Stimulated activated CD4-positive, alpha-beta T cell treated with anti-CD3 and anti-CD28 coated beads, TNF-alpha, amount 100 ng/mL, for 48 hours (primary cell): Measurements from ENCODE around the gene DNAH17.

Source experiments
- DNase-seq, 3 donors: peaks; one replicate each; pipeline ENCODE4 v3.0.0-alpha.2; 2020; ENCODE audit warnings: low read depth in 3 of 3

Gene DNAH17

DNA sequence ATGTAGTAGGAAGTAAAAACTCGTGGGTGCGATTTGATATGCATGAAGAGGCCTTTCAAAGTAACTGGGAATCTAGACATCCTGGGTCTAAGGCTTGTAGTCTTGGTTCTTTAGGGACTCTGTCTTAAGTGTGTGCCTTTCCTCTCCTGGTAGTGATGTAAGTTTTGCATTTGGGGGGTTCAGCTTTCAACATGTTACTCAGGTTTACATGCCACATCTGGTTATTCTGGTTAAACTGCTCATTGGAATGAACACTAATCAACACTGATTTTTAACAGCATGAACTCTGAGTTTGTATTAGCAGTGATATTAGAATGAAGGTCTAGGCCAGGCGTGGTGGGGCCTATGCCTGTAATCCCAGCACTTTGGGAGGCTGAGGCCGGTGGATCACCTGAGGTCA is 183.6 kb downstream of the DNAH17 start:
- no peak for DNase-seq

DNA sequence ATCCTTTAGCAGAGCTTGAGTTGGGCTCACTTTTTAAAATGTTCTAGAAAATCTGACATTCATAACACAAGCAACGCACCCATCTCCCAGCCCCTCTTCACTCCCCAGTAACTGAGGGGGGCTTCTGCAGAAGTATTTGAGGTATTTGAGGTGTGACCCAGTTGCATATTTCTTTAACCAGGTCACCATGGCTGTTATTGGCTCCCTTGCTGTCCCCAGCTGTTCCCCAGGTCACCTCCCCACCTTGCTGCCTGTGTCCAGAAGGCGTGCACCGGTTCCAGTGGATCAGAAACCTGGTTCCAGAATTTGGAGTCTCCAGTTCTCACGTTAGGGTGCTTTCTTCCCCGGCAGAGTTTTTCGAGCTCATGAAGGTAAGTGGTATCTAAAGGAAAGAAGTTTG is 184.9 kb downstream of the DNAH17 start:
- DNase-seq = no peak

DNA sequence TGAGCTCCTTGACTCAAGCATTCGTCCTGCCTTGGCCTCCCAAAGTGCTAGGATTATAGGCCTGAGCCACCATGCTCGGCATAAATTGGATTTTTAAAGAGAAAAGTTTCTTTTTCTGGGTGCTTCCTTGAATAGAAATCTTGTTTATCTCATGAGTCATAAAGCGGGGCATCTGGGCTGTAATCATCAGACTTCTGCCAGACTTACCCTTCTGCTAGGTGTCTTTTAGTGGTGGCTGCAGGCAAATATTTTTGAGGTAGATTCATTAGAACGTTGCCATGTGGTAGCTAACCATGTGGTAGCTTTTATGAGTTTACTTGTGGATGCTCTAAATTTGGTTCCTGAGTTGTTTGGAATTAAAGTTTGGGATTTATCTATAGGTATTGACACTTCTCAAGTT is 185.4 kb downstream of the DNAH17 start:
- DNase-seq = no peak

DNA sequence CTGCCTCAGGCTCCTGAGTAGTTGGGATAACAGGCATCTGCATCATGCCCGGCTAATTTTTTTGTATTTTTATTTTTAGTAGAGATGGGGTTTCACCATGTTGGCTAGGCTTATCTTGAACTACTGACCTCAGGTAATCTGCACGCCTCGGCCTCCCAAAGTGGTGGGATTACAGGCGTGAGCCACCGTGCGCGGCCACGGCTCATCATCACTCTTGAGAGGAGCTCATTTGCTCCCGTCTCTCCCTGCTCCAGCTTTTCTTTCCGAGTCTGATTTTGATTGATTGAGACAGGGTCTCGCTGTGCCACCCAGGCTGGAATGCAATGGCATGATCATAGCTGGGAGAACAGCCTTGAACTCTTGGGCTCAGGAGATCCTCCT is 186.2 kb downstream of the DNAH17 start:
- DNase-seq = no peak

DNA sequence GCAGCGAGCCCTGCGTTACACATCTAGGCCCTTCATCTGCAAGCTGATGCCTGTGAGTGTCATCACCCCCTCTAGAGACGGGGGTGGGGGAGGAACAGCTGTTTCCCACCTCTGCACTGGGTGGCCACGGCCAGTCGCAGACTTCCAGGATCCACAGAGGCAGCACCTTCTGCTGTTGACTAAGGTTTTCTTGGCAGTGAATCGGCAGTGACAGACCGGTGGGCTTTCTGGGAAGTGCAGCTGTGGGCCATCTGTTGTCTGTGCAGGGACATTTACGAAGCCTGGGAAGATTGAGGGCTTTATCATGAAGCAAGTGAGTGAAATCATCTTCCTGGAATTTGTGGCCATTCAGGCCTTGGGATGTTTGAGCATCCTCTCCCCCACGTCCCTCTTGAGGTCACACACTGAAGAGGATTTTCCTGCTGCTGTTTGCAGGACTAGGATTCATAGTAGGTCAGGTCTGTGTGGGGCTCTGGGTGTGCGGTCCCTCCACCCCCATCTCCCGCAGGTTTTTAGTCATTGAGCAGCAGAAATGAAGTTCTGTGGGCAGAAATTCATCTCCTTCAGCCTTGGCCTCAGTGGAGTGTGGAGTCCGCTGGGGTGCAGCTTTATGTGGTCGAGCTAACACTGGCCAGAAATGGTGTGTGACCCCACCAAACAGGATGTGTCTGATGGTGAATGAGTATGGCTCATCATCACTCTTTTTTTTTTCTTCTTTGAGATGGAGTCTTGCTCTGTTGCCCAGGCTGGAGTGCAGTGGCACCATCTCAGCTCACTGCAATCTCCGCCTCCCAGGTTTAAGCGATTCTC is 186.8 kb downstream of the DNAH17 start:
- DNase-seq = no peak

DNA sequence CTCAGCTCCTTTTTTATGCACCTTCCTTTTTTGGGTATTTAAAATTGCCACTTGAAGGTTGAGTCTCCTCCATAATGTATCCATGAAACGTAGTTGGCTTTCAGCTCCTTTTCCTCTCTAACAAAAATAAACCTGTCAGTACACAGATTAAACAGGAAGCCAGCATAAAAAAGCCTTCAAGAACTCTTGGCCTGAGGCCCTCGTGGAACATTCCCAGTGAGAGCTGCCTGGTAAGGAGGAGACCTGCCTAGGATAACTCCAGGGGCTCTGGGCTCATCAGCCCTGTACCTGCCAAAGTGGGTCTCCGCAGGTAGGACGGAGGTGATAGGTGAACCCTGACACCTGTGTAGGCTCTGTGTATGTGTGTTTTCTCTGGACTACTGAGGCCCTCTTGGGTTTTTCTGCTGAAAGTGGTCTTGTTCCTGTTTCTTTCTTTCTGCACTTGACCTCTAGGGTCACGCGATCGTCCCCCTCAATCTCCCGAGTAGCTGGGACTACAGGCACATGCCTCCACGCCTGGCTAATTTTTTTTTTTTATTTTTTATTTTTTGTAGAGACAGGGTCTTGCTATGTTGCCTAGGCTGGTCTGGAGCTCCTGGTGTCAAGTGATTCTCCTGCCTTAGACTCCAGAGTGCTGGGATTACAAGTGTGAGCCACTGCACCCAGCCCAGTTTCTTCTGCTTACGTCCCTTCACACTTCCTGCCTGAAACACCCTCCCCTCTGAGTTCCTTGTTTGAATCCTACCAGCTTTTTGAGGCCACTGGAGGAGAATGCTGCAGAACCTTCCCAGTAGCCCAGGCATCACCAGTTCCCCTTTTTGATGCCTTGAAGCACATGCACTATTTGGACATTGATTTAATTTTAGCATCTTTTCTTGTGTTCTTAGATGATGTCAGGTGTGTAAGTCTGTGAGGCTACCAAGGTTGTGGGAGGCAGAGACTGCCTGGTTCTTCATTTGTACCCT is 188.9 kb downstream of the DNAH17 start:
- no peak for DNase-seq

DNA sequence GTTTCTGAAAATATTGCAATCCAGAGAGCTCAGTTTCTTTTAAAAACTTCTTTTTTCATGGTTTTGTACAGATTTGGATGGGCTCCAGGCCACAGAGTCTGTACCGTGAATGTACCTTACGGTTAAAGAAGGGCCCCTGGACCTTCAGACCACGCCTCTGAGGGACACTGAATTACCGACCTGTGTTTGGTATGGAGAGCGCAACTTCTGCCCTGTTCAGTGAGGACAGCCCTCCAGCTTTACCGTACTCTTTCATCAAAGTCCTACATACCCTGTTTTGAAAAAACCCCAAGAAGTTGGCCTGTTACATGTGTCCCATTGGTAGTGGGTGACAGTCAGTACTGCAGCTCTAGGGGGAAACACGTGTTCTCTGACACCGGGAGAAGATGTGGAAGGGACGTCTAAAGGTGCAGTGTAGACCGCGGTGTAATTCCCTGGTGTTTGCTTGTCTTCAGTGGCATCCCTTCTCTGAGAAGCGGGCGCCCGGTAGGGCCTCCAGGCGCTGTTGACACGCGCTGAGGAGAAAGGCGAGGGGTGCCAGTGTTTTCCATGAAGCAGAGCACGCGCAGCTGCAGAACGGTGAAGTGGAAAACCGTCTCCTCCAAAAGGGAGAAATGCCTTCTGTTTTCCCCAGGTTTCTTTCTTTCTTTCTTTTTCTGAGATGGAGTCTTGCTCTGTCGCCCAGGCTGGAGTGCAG is 192.6 kb downstream of the DNAH17 start:
- DNase-seq = no peak

DNA sequence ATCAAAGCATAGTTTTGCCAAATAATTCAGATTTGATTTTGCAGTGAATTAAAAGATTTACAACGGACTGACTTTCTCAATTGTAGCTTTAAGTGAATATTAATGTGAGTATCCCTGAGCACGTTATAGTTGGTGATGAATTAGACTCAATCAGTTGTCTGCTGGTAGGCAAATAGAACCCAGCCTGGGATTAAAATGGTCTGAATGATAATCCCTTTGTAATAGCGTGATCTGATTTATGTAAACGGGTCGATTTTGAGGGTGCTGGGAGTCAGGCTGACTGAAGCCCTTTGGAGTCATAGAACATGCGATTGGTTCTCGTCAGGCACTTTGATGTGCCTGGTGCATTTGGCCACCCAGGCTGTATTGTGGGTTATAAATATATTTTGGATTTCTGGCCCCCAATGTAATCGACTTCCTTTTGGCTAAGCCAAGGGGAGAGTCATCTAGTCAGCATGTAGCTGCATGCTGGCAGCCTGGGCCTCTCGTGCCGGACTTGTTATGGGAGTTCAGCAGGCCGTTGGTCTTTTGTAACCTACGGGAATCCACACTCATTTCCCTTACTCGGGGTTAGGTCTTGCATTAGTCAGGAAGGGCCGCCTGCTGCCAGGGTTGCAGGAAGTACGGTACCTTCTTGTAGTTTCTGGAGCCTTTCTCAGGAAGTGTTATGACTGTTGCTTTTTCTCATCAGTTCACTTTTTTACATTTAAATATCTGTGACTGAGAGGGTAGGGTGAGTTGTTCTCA is 193.3 kb downstream of the DNAH17 start:
- DNase-seq = peak; percentile 53 to 74 (median 67)

DNA sequence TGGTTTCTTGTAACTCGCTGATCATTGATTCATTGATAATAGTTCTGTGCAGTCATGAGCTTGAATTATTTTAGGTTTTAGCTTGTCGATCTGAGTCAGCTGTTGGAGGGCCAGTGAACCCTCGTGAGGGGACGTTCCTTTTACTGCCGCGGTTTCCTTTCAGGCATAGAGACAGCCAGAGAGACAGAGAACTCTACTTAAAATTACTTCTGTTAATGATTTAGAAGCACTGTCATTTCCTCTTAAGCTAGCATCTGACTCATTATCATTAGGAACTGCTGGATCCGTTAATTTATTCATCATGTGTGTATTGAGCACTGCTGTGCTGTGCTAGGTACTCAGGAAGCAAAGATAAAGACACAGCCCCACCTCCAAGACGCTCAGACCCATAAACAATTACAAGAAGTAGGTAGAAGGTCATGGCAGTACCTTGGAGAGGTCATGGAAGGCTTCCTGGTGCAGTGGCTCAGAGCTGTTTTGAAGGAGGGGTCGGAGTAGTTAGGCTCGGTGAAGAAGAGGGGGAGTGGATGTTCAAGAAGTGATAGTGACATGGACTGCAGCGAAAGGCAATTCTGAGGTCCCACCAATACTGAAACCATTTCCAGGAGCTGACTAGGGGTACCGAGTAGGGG is 195.5 kb downstream of the DNAH17 start:
- no peak for DNase-seq

DNA sequence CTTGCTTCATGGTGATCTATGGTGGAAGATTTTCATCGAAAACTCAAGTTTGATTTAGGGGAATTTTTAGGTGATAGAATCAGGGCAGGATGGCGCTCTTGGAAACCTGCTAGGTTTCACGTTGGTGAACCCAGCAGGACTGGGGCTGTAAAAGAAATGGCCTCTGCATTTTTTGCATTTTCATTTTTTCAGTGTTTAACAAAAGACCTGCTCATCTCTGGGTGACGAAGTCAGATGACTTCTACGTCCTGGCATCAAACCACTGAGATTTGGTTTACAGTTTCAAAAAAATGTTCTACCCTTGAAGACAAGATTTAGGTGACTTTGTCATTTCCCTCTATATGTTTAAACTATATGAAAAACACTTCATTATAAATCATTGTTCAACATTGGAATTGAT is 196.8 kb downstream of the DNAH17 start:
- no peak for DNase-seq

DNA sequence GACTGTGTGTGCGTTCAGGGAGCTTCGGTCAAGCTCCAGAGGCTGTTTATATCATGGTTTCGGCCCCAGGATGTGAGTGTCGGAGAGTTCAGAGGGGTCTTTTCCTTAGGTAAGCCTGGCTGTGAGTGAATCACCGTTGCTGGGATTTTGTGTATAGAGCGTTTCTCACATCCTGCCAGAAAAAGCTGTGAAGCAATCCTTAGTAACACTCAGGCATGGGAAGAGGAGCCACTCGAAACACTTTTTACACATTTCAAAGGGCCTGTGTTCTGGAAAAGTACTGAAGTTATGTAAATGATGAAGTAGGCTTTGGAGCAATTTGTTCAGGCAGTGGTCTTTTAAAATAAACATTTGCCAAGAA is 198.1 kb downstream of the DNAH17 start:
- DNase-seq = no peak

DNA sequence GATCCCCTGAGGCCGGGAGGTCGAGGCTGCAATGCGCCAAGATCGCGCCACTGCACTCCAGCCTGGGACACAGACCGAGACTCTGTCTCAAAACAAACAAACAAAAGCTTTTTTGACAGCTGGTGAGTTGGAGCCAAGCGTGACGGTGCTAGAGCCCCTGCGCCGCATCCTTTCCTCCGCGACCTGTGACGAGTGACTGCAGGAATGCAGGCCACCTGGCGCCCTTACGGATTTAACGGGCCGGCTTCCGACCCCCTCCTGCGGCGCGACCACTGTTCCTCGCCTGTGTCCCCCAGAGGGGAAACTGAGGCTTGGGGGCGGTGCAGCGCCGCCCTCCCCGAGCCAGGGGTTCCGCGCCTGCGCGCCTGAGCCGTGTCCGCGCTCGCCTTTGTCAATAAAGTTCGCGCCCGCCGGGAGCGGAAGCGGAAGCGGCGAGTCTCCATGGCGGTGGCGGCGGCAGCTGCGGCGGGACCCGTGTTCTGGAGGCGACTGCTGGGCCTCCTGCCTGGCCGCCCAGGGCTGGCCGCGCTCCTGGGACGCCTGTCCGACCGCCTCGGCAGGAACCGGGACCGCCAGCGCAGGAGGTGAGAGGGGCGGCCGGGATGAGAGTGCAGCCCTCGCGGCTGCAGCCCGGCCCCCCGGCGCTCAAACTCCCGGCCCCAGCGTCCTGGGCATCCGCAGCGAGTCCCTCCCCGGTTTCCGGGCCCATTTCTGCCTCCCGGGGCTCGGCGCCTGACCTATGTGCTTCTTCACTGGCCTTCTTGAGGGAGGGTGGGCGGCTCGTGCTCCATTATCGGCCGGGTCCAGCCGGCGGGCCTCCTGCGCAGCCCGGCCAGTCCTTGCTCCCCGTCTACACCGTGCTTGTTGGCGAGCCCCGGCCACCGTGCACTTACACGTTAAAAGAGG is 198.7 kb downstream of the DNAH17 start, which contains the start of gene PGS1:
TSS of gene PGS1 (plus strand) at position 425 of the 906 bp plus-strand sequence. CDS start at position 442, 17 bp downstream.
- DNase-seq = peak; percentile 62 to 78 (median 74)

DNA sequence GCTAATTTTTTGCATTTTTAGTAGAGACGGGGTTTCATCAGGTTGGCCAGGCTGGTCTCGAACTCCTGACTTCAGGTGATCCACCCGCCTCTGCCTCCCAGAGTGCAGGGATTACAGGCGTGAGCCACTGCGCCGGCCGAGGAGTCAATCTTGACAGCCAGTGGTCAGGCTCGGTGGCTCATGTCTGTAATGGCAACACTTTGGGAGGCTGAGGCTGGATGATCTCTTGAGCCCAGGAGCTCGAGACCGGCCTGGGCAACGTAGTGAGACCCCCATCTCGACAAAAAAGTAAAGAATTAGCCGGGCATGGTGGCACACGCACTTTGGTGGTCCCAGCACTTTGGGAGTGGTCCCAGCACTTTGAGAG is 199.4 kb downstream of the DNAH17 start:
- DNase-seq = no peak

DNA sequence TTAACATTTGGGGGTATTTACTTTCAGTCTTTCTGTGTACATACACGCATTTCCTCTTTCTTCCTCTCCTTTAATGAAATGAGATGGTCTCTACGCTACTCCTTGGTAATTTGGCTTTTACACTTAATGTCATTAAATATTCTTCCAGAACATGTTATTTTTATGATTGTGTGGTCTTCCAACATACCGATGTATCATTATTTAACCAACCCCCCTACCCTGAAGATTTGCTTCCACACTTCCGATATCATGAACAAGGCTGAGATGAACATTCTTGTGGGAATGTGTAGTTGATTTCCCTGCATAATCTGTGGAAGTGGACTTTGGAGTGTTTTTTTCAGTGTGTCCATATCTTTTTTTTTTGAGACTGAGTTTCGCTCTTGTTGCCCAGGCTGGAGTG is 201.0 kb downstream of the DNAH17 start:
- no peak for DNase-seq

DNA sequence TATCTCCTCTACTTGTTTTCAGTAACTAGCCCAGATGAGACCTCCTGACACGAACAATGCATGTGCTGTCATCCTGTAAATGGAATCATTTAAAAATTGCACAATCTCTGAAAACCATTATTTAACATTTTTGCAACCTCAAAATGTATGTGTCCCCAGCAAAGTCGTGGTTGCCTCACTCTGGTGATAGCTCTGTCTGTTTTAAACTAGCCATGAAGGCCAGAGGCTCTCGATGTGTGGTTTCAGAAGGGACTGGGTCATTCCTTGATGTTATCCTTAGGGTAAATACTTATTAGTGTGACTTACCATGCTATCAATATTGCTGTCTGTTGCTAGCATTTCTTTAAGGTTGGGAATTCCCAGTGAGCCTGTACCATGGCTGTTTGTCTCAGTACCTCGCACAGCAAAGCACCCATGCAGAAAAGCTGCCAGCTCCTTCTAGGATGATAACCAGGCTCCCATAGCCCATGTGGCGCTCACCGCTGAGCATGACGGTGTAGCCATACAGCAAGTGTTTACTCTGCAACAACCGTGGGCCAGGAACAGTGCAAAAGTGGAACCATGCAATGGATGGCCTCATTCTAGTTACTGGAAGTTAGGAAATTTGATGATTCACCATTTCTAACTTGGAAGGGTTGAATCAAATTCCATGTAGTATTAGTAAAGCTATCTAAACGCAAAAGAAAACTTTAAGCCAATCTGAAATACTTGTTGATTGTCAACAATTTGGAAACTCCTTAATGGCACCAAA is 201.6 kb downstream of the DNAH17 start:
- no peak for DNase-seq

DNA sequence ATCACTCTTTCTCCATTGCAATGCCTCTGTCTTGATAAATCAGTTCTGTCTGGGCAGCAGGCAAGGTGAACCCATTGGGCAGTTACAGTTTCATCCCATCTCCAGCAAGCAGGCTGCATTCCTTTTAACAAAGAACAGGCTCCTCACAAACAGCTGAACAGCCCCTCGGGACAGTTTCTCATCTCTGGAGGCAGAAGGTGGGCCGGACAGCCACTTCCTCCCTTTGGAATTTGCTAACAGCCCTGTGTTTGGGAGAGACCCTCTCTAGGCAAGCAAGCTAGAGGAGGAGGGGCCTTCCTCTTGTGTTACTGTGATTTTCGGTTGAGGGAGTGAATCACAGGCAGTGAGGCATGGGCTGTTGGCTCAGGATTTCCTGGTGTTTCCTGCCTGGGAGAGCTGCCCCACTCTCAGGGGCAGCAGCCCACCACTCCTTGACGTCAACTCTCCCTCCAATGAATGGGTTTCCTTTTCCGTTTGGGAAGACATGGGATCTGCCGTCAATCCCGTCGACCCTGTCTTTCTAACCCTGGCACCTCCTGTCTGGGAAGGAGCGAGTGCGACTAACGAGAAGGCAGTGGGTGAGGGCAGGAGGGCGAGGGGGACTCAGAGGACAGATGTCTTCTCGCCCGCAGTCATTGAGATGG is 202.4 kb downstream of the DNAH17 start:
- DNase-seq = no peak

DNA sequence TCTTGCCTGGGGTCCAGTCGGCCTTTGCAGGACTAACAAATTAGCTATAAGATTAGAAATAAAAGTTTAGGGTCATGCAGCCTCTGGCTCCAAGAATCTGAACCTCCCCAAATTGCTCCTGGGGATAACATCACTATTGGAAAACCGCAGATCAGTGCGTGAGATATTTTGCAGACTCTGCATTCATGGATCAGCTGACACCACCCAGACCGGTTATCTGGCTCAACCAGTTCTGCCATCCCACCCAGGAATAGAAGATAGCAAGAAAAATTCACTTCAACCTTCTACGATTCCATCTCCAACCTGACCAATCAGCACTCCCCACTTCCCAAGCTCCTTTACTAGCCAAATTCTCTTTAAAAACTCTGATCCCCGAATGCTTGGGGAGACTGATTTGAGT is 203.0 kb downstream of the DNAH17 start:
- no peak for DNase-seq
